ENCODE results near the gene WDR49.

DNA sequence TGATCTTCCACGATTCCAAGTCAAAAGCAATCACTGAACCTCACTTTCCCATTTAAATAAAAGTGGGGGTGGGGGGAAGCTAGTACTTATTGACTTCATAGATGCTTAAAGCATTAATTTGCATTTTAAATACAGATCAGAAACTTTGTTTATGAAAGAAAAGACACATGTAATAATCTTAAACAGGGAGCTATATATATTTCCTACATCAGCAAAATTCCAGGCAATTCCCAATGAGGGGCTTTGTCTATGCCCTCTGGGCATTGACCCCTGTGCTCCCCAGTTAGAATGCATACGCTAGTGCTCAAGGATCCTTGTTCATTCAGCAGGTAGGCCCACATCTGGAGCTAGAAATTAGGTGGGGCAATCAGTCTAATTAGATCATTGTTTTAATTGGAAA lies 199.9 kb downstream of the WDR49 start:
- TF ChIP-seq CEBPB (IDR thresholded peaks at IDR 0.05) (no peak), TCF12 (IDR thresholded peaks at IDR 0.05; ENCODE audit: low read depth) (no peak), RAD21 (IDR thresholded peaks at IDR 0.05; ENCODE audit: low read depth) (no peak), FOXM1 (IDR thresholded peaks at IDR 0.05; ENCODE audit: borderline replicate concordance, low read depth) (no peak), EP300 (IDR thresholded peaks at IDR 0.05; ENCODE audit: borderline replicate concordance) (no peak), TAF1 (IDR thresholded peaks at IDR 0.05; ENCODE audit: low read depth) (no peak), YY1 (IDR thresholded peaks at IDR 0.05; ENCODE audit: low read depth) (no peak), CREB1 (IDR thresholded peaks at IDR 0.05; ENCODE audit: low read depth) (no peak), EGR1 (IDR thresholded peaks at IDR 0.05) (no peak), TEAD4 (IDR thresholded peaks at IDR 0.05) (no peak)
- TF ChIP-seq, protein P1, sequence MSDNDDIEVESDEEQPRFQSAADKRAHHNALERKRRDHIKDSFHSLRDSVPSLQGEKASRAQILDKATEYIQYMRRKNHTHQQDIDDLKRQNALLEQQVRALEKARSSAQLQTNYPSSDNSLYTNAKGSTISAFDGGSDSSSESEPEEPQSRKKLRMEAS (IDR thresholded peaks at IDR 0.05), result no peak
- TF ChIP-seq, protein P2, sequence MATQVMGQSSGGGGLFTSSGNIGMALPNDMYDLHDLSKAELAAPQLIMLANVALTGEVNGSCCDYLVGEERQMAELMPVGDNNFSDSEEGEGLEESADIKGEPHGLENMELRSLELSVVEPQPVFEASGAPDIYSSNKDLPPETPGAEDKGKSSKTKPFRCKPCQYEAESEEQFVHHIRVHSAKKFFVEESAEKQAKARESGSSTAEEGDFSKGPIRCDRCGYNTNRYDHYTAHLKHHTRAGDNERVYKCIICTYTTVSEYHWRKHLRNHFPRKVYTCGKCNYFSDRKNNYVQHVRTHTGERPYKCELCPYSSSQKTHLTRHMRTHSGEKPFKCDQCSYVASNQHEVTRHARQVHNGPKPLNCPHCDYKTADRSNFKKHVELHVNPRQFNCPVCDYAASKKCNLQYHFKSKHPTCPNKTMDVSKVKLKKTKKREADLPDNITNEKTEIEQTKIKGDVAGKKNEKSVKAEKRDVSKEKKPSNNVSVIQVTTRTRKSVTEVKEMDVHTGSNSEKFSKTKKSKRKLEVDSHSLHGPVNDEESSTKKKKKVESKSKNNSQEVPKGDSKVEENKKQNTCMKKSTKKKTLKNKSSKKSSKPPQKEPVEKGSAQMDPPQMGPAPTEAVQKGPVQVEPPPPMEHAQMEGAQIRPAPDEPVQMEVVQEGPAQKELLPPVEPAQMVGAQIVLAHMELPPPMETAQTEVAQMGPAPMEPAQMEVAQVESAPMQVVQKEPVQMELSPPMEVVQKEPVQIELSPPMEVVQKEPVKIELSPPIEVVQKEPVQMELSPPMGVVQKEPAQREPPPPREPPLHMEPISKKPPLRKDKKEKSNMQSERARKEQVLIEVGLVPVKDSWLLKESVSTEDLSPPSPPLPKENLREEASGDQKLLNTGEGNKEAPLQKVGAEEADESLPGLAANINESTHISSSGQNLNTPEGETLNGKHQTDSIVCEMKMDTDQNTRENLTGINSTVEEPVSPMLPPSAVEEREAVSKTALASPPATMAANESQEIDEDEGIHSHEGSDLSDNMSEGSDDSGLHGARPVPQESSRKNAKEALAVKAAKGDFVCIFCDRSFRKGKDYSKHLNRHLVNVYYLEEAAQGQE (IDR thresholded peaks at IDR 0.05; ENCODE audit: low read depth), result no peak
- TF ChIP-seq, protein P3, sequence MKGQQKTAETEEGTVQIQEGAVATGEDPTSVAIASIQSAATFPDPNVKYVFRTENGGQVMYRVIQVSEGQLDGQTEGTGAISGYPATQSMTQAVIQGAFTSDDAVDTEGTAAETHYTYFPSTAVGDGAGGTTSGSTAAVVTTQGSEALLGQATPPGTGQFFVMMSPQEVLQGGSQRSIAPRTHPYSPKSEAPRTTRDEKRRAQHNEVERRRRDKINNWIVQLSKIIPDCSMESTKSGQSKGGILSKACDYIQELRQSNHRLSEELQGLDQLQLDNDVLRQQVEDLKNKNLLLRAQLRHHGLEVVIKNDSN (IDR thresholded peaks at IDR 0.05), result no peak

Data from Ishikawa (cell line).